NCI-H748 treated with DMSO at 0.1 percent for 48 hours (cell line): ENCODE measurements around the gene USP17L29.
"Not testable (repeated sequence)": the region's sequence is repeated elsewhere in the genome, so short reads cannot be mapped to it uniquely, and the experiment has no call there.

ENCODE experiments used
- DNase-seq: peaks from one replicate; lab custom pipeline; 2025; lab: John Stamatoyannopoulos, UW

The USP17L29 gene, protein sequence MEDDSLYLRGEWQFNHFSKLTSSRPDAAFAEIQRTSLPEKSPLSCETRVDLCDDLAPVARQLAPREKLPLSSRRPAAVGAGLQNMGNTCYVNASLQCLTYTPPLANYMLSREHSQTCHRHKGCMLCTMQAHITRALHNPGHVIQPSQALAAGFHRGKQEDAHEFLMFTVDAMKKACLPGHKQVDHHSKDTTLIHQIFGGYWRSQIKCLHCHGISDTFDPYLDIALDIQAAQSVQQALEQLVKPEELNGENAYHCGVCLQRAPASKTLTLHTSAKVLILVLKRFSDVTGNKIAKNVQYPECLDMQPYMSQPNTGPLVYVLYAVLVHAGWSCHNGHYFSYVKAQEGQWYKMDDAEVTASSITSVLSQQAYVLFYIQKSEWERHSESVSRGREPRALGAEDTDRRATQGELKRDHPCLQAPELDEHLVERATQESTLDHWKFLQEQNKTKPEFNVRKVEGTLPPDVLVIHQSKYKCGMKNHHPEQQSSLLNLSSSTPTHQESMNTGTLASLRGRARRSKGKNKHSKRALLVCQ

DNA sequence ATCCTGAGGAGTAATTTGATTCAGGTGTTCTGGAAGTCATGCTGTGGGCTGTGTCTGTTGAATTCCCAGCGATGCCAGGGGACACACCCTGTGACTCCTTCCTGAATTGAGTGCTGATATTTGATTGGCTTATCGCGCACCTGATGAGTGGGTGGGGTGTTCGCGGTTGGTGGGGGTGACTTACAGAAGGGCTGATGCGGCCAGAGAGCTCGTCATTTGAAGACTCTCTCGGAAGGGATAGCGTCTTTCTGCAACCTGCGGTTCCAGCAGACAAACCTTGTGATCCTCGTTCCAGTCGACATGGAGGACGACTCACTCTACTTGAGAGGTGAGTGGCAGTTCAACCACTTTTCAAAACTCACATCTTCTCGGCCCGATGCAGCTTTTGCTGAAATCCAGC lies at the start of gene USP17L29:
Gene USP17L29 (plus strand): TSS at position 301 of the 400 bp plus-strand sequence. CDS start 0 bp downstream, at position 301.
- not testable (repeated sequence) for DNase-seq

DNA sequence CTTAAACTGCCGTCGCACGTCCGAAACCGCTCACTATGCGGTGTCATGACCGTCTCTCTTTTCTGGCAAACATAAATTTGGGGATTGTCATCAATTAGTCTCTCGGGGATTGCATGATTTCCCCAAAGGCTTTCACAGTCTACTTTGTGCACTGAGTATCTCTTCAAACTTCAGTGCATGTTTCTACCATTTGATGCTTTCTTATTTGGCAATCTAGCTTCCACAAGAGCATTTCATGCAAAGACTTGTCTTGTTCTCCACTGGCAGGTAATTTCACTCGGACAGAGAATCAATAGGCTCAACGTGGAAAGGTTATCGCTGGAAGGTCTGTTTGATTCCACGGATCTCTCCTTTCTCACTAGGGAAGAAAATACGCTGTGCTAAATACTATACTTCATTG lies 29.2 kb upstream of the USP17L29 start:
- not testable (repeated sequence) for DNase-seq

- DNase-seq: not testable (repeated sequence)
Measured at GRCh38 chr4:9324865-9325264, 28.6 kb upstream of the USP17L29 start, which contains the start of gene USP17L24. TSS of gene USP17L24 (plus strand) at chr4:9325165. CDS start at chr4:9325165, 0 bp downstream.

DNA sequence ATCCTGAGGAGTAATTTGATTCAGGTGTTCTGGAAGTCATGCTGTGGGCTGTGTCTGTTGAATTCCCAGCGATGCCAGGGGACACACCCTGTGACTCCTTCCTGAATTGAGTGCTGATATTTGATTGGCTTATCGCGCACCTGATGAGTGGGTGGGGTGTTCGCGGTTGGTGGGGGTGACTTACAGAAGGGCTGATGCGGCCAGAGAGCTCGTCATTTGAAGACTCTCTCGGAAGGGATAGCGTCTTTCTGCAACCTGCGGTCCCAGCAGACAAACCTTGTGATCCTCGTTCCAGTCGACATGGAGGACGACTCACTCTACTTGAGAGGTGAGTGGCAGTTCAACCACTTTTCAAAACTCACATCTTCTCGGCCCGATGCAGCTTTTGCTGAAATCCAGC lies 23.8 kb upstream of the USP17L29 start, which contains the start of gene USP17L25:
Gene USP17L25 (plus strand): TSS at position 301 of the 400 bp plus-strand sequence. CDS start 0 bp downstream, at position 301.
- not testable (repeated sequence) for DNase-seq

DNA sequence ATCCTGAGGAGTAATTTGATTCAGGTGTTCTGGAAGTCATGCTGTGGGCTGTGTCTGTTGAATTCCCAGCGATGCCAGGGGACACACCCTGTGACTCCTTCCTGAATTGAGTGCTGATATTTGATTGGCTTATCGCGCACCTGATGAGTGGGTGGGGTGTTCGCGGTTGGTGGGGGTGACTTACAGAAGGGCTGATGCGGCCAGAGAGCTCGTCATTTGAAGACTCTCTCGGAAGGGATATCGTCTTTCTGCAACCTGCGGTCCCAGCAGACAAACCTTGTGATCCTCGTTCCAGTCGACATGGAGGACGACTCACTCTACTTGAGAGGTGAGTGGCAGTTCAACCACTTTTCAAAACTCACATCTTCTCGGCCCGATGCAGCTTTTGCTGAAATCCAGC lies 19.1 kb upstream of the USP17L29 start, which contains the start of gene USP17L26:
Gene USP17L26 (plus strand): TSS at position 301 of the 400 bp plus-strand sequence. CDS start 0 bp downstream, at position 301.
- DNase-seq: not testable (repeated sequence)

DNA sequence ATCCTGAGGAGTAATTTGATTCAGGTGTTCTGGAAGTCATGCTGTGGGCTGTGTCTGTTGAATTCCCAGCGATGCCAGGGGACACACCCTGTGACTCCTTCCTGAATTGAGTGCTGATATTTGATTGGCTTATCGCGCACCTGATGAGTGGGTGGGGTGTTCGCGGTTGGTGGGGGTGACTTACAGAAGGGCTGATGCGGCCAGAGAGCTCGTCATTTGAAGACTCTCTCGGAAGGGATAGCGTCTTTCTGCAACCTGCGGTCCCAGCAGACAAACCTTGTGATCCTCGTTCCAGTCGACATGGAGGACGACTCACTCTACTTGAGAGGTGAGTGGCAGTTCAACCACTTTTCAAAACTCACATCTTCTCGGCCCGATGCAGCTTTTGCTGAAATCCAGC lies 14.3 kb upstream of the USP17L29 start, which contains the start of gene USP17L5:
Gene USP17L5 (plus strand): TSS at position 301 of the 400 bp plus-strand sequence. CDS start 0 bp downstream, at position 301.
- not testable (repeated sequence) for DNase-seq

- DNase-seq: not testable (repeated sequence)
Measured at GRCh38 chr4:9343848-9344247, 9.6 kb upstream of the USP17L29 start, which contains the start of gene USP17L27. TSS of gene USP17L27 (plus strand) at chr4:9344148. CDS start at chr4:9344148, 0 bp downstream.

- DNase-seq: not testable (repeated sequence)
Measured at GRCh38 chr4:9348593-9348992, 4.8 kb upstream of the USP17L29 start, which contains the start of gene USP17L28. TSS of gene USP17L28 (plus strand) at chr4:9348893. CDS start at chr4:9348893, 0 bp downstream.

DNA sequence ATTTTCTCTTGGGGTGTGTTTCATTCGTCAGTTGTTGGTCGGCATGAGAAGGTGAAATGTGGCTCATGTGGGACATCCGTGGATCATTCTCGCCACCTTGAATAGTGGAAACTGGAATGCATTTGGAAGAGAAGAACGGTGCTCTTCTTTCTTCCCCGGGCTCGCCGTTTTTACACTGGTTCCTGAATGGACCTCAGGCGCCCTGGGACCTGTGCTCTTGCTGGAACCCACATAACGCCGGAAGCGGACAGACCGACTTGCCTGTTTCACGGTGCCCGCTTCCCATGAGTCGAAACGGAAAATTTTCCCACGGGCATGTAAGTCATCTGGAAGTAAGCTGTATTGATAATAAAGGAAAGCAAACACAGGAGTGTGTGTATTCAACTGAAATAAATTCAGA lies 2.6 kb upstream of the USP17L29 start:
- not testable (repeated sequence) for DNase-seq

- not testable (repeated sequence) for DNase-seq
Measured at GRCh38 chr4:9362829-9363228, 9.4 kb downstream of the USP17L29 start, which contains the start of gene USP17L30. TSS of gene USP17L30 (plus strand) at chr4:9363129. CDS start at chr4:9363129, 0 bp downstream.

DNA sequence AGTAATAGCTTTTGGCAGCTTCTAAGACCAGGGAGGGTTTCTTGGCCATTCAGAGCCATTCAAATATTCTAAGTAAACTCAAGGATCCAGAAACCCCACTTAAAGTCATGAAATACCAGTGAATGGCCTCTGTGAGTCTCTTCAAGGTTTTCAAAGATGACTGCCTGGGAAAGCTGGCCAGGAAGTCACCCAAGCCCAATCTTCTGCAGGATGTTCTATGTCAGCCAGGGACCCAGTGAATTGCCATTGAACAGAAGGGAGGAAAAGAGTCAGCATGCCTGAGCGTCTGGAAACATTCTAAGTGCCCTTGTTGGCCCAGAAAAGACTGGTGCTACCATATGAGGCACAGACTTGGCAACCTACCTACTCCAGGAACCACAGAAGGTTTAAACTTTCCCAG lies 26.4 kb downstream of the USP17L29 start:
- DNase-seq: not testable (repeated sequence)

DNA sequence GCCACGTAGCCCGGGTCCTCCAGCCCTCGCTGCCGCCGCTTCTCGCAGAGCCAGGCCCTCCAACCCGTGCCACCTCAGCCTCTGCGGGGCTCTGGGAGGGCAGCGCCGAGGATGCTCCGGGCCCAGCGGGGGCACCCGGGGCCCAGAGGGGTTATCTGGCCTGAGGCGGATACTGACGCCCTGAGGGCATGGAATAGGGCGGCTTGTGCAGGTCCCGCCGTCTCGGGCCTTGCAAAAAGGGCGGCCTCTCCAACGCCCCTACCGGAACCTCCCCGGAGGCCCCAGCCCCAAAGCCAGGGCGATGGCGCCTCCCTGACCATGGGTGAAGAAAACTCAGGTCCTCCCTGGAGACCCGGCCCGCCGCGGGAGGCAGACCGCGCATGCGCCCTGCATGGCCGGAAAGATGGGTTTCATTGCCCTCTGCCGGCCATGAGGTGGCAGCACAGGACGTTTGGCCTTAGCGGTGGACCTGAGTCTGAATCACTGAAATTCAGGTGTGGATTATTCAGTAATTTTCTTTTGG lies 27.6 kb downstream of the USP17L29 start:
- not testable (repeated sequence) for DNase-seq

GRCh38 chr4:9384126-9384525 lies 30.7 kb downstream of the USP17L29 start:
- no peak for DNase-seq

DNA sequence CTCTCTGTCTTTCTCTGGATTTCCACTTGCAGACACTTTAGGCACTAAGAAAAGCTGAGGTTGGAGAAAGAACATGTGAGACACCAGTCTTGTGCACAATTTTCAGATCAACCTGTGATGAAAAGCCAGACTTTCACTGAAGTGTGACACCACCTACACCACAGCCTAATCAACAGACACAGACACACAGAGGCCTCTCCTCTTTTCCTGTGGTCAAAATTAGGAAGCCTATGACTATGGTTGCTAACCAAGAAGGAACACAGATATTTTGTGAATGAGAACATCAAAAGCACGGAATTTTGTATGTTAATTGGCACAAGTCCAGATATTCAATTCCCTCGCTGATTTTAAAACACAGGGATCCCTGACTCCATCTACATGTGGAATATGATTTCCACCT lies 35.6 kb downstream of the USP17L29 start:
- not testable (repeated sequence) for DNase-seq
